HTERT RPE-1 (cell line): Measurements from ENCODE around the gene MED27.
"Not testable (repeated sequence)": the region's sequence is repeated elsewhere in the genome, so short reads cannot be mapped to it uniquely, and the experiment has no call there.

Experiments used
- in situ Hi-C: fragments of 300-500 bp; cut with MboI; formaldehyde crosslinking; loops from 4 replicates; pipeline ENCODE4 v1.14.3; 2020; ENCODE audit warnings: low sequenced_read_pairs

The MED27 gene

DNA sequence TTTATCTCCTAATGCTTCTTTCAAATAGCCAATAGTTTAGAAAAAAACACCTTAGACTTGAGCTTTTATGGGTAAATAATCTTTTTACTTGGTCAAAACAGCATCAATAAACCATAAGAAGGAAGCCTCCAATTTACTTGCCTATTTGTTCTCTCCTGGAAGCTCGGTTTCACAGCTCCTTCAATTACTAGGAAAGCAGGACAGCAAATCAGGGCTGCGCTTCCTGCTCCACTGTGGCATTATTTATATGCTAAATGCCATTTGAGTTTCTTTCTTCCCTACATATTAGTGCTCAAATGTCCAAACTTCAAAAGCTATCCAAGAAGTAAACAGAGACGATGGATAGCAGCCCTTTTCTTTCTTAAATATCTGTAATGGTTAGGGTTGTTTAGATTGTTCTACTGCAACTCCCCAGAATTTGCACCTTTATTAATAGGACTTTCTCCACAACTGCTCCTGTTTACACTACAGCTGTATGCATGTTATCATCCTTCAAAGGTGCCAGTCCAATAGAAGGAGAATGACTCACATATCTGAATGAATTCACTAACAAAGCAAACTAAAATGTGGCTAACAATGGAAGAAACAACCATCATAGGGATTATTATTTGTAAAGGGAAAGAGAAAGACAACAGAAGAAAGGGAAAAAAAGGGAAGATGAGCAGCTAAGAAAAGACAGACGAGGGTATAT lies 58.7 kb downstream of the MED27 start:
- in situ Hi-C loops, result no loop called here

DNA sequence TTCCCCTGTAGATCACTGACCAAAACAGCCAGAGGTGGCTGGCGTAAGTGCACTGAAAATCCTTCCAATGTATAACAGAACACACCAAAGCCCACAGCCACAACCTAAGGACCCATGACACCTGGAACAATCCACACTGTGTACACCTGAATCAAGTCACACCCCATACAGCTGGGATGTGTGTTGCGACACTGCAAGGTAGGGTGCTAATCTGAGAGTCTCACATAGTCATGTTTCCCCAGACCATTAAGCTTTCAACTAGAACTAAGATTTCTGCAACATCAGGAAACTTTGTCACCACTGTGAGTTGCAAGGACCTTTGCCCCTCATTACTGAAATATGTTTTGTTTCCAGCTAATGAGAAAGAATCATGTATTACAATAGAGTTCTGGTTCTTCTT lies 59.4 kb downstream of the MED27 start:
- in situ Hi-C loops, result no loop called here

DNA sequence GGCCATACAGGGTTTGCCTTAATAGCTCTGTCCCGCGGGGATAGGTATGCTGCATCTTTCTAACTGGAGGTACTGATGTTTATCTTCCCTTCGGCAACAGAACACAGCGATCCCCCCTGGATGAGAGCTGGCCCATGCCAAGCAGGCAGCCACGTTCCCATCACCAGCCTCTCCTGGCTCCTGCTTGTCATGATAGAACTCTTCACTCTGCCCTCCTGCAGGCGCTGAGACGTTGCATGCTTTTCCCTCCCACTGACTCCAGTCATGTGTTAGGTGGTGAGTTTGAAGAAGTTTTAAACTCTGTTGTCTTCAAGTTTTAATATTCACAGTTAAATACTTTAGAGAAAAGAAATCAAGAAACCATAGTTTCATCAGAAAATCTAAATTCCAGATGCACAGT lies 60.0 kb downstream of the MED27 start:
- in situ Hi-C loops, result no loop called here

DNA sequence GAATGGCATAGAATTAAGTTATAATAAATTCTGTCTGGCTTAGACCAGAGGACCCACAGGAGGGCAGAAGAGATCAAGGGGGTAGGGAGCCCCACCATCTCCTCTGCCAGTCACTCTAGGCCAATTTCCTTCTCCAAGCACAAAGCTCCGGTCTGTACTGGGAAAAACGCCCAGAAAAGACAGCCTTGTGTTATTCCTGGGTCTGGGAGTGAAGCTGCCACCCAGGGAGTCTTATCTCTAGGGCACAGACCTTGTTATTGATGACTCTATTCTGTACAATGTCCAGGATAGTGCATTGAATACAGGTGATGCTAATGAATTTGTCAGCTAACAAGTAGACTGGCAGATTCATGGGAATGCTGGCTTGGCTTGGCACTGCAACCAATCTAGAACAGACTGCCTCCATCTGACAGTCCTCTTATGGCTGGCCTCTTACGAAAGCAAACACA lies 60.7 kb downstream of the MED27 start:
- in situ Hi-C loops, result no loop called here

DNA sequence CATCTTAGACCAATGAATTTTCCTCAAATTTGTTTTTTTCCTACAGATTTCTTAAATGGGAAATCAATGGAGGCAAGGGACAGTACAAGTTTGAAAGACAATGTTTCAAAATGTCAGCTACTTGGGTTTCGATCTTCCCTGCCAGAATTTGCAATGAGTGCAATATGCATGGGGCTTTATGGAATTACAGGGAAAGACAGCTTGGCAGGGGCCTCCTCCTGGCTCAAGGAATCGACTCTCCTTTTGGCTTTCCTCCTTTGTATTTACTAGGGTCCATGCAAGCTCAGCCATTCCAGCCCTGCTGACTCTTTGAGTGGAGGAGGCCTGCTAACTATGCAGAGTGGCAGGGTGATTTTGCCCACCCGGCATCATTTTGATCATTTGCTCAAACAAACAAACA lies 63.2 kb downstream of the MED27 start:
- in situ Hi-C loops, result no loop called here

DNA sequence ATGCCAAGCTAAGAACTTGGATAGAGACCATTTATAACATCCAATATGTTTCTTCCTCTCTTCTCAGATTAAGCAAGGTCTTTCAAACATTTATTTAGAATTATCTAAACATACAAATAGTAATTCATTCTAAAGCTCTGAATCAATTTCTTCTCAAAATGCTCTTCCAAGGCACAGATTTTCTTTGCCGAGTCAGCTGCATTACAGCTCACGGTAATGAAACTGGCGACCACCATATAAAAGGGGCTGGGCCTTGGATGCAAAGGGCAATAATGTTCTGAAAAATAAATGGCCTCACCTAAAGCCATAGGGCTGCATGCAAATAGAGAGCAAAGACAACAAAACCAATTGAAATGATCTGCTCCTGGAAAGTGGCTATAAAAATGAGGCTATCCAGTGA lies 63.8 kb downstream of the MED27 start:
- in situ Hi-C loops, result no loop called here

DNA sequence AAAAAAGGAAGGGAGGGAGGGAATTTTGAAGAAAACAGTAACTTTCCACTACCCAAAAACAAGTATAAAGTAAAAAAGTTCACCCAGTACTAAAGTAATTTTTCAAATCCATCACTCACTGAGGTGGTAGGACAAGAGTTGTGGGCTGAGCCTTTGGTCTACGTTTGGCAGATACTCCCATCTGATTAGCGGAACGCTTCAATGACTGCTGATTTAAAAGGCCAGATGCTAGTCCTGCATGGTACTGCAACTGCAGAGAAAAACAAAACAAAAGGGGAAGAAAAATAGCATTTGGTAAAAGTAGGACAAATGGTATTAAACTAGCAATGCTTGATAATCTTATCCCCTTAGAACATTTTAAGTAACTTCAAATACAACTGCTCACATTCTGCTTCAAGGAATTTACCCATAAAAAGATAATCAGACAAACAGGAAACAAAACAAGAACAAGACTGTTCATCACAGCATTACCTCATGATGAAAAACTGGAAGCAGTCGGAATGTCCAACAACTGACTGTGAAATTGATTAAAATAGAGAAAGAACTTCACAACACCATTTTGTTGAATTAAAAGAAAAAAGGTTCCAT lies 65.4 kb downstream of the MED27 start:
- in situ Hi-C loops, result no loop called here

DNA sequence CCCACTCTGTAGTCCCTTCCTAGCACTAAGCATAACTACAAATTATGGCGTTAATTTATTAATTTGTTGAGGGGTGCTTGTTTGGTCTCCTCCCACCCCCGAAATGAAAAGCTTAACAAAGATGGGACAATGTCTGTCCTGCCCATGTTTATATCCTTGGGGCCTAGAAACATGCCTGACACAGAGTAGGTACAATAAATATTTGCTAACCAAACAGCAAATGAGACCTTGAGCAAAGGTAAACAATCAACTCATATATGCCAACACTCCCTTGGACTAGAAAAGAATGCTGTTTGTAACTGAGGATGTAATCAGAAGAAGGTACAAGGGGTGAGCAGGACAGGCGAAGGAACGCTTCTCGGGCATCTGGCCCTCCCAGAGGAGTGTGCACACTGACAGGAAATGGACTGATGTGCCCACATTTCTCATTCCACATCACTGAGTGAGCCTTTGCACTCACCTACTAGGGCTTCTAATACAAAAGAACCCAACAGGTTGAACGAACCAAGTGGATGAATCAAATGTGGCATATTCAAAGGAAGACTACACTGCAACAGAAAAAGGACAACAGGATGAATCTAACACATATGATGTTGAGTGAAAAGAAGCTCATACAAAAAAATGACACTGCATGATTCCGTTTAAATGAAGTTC lies 66.8 kb downstream of the MED27 start:
- in situ Hi-C loops, result no loop called here

DNA sequence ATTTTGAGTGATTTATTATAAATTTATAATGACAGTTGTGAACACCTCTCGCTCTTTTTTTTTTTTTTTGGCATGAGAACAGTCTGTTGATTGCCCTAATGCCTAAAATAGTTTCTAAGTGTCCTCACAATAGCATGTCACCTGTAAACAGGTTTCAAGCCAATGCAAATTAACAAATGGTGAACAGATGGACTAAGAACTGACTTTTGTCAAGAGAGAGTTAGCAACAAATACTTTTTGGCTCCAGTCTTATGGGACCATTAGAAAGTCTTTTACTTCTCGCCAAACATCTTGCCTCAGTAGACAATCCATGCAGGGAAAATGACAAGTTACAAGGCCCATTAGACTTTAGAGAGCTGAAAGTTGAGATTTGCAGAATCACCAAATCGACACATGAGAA lies 67.8 kb downstream of the MED27 start:
- in situ Hi-C loops, result no loop called here

DNA sequence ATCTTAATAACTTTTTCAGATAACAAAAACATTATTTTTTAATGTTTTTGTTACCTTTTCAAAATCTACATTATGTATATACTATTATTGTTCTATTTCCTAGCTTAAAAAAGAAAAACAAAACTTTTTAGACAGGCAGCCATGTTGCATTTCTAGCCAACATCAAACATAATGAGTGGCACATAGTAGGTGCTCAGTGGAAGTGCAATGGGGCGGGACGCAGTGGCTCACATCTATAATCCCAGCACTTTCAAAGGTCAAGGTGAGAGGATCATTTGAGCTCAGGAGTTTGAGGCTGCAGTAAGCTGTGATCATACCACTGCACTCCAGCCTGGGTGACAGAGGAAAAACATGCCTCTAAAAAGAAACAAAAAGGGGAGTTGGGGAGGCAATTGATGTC lies 68.4 kb downstream of the MED27 start:
- in situ Hi-C loops, result no loop called here

DNA sequence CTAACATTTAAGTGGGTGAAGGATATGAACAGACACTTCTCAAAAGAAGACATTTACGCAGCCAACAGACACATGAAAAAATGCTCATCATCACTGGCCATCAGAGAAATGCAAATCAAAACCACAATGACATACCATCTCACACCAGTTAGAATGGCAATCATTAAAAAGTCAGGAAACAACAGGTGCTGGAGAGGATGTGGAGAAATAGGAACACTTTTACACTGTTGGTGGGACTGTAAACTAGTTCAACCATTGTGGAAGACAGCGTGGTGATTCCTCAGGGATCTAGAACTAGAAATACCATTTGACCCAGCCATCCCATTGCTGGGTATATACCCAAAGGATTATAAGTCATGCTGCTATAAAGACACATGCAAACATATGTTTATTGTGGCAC lies 69.5 kb downstream of the MED27 start:
- in situ Hi-C loops, result not testable (repeated sequence)

DNA sequence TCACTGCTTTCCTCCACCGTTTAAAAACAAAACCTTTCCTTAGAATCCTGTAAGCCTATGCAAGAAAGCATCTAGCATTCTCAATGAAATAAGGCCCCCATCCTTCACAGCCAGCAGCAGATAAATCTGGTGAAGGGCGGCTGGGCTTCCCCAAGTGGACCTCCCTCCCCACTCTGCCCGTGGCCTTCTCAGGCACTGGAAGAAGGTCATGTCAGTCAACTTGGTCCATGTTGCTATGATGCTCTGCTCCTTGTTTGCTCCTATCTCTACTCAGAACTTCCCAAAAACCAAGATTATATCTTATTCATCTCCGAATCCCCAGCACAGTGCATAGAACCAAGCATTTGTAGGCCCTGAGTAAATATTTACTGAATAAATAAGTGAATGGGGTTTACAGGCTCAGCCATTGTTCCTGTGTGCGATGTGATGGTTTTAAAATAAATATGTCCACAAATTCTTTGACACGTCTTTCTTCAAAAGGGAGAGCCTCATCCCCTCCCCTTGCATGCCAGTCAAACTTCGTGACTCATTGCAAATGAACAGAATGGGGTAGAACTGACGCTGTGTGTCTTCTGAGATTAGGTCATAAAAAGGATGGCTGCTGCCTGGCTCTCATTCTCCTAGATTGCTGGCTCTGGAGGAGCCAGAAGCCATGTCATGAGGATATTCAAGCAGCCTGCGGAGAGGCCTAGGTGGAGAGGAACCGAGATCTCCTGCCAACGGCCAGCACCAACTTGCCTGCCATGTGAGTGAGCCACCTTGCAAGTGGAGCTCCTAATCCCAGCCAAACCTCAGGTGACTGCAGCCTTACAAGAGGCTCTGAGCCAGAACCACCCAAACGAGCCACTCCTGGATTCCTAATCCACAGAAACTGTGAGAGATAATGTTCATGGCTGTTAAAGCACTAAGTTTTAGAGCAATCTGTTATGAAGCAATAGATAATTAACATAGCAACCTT lies 70.5 kb downstream of the MED27 start:
- in situ Hi-C loops, result no loop called here

DNA sequence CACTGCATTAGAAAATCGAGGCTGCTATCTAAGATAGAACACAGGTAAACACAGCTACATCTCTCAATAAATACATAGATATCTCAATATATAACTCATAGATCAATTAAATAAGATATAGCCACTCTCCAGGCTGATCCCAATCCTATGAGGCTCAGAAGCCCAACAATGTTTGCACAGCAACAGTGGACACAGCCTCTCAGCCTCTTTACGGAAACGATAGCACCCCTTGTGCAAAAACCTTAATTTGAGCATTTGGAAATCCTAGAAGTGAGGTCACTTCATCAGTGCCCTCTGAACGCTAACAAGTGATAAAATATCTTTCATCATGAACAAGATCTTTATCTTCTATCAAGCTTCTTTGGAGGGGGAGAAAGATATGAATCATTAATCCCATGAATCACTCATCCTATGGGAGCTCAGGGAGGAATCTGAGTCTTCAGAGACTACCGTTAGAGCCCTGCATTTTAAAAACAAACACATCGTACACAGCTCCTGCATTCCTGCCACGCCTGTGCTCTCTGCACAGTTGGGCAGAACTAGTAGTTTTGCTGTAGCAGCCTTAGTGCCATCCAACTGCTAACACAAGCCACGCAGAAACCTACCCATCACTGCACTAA lies 71.4 kb downstream of the MED27 start:
- in situ Hi-C loops, result no loop called here

DNA sequence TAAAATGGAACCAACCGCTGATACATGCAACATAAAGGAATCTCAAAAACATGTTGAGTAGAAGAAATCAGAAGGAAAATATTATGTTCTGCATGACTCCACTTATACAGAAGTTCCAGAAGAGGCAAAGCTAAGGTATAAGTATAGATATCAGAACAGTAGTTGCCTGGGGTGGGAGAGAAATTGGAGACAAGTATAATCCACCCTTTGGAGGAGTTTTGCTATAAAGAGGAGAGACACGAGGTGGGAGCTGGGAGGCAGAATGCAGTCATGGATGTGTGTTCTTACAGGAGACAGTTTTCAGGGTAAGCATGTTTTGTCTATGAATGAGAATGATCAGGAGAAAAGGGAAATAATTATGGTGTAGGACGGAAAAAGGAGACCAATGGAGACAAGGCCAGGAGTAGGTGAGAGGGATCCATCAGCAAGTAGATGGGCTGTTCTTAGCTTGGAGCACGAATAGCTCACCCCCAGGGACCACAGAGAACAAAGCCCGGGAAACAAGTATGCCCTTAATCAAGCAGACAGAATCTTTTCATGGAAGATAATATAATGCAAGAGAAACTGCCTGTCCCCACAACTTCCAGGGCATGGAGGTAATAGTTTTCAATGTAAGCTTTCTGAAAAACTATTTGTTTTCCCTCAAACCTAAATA lies 72.2 kb downstream of the MED27 start:
- in situ Hi-C loops, result no loop called here

DNA sequence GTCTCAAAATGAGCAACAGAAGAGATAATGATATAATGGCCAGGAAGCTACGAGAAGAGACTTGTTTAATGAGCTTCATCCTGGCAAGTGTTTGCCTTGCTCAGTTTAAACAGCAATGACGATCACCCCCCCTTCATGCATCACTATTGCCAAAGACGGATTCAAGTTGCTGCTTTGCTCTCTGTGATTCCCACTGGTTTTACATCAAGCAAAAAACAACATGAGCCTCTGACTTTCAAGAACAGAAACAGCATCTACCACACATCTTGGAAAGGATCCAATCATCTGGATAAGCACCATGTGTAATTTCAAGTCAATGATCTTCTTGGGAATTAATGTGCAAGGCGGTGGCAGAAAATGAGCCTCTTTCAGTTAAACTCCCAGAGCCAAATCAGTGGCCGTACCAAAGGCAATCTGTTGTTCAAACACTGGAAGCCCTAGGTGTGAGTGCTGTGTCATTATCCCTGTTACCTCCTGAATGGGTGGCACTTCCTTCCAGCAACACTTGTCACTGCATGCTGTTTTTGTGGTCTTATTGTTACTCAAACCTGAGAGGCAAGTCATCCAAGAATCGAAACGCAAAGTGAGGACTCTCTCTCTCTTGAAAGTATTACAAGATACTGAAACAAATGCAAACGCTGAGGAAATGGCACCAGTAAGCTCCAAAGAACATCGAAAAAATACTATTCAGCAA lies 72.8 kb downstream of the MED27 start:
- in situ Hi-C loops, result no loop called here

DNA sequence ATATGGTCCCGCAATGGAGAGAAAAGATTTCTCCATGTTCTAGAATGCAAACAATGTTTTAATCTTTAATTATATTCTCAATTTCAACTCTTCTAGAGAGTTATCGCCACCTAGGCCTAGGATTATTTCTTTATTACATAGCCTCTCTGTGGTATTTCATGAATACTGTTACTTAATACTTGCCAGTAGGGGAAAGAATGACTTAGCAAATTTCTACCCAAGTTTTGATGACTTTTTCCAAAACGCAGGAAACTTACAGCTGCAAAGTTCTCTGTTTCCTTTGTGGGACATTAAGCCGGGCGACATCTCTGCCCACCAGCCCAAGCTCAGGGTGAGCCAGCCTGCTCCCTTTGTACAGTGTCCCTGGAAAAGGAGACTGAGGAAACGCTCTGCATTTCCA lies 73.8 kb downstream of the MED27 start:
- in situ Hi-C loops, result no loop called here

DNA sequence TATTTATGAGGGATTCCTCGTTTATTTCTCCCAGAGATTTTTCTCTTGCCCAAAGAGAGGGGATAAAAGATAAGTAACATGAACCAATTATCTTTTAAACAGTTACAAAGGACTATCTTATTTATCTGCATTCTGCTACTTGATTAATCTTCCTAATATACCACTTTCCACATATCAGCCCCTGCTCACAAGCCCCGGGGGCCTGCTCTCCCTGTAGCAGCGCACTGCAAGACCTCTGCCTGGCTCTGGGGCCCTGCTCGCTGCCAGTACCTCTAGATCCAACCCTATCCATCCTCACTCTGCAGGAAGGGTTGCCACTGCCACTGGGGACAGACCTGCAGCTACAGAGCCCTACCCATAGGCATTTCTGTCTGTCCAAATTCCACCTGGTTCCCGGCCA lies 75.3 kb downstream of the MED27 start:
- in situ Hi-C loops, result no loop called here

DNA sequence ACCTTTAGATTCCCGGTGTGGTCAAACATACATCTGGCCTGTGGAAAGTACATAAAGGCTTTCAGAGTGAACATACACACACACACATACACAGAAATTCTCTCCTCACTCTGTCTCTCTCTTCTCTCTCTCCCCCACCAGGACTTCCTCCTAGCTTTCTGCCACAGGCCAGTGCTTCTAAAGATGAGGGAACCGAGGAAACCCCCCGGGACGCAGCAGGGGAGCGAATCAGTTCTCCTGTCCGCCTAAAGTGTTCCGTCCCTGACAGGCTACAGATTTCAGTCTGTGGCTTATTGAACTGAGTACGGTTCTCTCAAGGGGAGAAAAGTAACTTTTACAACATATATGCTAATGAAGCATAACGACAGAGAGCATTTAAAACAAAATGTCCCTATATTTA lies 75.8 kb downstream of the MED27 start:
- in situ Hi-C loops, result no loop called here

DNA sequence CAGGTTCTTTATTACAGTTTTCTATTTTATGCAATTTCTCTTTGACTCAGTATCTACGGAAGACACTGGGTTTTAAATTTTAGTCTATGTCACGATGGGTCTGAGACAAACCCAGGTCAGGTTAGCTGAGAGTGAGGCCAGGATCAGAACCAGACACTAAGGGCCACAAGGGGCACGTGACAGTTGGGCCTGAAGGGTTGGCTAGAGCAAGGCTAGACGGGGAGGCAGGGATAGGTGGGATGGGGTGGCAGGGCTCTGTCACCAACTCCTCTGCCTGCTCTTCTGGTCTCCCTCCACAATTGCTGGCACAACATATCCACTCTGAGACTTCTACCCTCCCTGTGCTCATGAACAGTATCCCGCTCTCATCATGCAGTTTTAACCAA lies 76.4 kb downstream of the MED27 start:
- in situ Hi-C loops, result no loop called here
